22Rv1 (cell line): ENCODE results near the gene PRR5.

Experiments used
- H3K27ac ChIP-seq: fragments of 450-650 bp; 2 replicates; pipeline ENCODE4 v1.5.1; 2017
- ZFX ChIP-seq: fragments of 450-650 bp; IDR thresholded peaks from 2 replicates; pipeline ENCODE4 v1.6.1; 2017; ENCODE audit warnings: antibody characterized with exemption, borderline replicate concordance
- TF ChIP-seq, protein P1 (sequence below): fragments of 450-650 bp; IDR thresholded peaks from 2 replicates; pipeline ENCODE4 v1.5.1; 2017; ENCODE audit warnings: mild to moderate bottlenecking

Gene PRR5

DNA sequence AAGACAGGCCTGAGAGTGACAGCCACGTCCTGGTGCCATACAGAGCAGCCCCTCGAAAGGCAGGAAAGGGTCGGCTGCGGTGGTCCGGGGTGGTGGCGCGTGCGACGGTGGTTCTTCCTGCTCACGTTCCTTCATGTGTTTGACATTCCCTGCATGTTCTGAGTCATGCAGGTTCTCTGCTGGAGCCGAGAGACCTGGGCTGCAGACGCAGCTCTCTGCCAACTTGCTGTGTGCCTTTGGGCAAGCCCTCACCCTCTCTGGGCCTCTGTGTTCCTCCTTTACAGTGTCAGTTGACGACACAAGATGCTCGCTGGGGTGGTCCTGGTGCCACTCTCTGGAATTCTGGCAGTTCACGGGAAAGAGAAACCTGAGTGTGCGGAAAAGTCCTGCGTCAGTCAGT is 62.4 kb downstream of the PRR5 start:
- TF ChIP-seq, protein P1, sequence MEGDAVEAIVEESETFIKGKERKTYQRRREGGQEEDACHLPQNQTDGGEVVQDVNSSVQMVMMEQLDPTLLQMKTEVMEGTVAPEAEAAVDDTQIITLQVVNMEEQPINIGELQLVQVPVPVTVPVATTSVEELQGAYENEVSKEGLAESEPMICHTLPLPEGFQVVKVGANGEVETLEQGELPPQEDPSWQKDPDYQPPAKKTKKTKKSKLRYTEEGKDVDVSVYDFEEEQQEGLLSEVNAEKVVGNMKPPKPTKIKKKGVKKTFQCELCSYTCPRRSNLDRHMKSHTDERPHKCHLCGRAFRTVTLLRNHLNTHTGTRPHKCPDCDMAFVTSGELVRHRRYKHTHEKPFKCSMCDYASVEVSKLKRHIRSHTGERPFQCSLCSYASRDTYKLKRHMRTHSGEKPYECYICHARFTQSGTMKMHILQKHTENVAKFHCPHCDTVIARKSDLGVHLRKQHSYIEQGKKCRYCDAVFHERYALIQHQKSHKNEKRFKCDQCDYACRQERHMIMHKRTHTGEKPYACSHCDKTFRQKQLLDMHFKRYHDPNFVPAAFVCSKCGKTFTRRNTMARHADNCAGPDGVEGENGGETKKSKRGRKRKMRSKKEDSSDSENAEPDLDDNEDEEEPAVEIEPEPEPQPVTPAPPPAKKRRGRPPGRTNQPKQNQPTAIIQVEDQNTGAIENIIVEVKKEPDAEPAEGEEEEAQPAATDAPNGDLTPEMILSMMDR = no peak
- no peak for TF ChIP-seq ZFX
- H3K27ac ChIP-seq = no peak overlapping the region

DNA sequence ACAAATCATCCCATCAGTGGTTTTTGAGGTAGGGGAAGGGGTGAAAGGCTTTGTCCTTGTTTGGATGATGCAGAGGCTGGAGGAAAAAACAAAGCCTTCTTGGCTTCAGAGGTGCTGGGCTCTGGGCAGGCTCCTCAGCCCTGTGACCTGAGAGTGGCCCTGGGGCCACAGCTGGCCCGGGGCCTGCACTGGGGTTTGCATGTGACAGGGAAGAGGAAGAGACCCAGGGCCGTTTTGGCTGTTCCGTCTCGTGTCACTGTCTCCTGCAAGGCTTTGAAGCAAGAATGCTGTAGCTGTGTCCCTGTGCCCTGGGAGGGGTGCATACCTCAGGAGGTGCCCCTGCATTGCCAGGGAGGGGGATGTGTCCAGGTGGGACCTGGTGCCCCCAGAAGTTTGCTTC is 63.0 kb downstream of the PRR5 start:
- TF ChIP-seq ZFX = no peak
- TF ChIP-seq, protein P1 = no peak
- H3K27ac ChIP-seq = no peak overlapping the region

DNA sequence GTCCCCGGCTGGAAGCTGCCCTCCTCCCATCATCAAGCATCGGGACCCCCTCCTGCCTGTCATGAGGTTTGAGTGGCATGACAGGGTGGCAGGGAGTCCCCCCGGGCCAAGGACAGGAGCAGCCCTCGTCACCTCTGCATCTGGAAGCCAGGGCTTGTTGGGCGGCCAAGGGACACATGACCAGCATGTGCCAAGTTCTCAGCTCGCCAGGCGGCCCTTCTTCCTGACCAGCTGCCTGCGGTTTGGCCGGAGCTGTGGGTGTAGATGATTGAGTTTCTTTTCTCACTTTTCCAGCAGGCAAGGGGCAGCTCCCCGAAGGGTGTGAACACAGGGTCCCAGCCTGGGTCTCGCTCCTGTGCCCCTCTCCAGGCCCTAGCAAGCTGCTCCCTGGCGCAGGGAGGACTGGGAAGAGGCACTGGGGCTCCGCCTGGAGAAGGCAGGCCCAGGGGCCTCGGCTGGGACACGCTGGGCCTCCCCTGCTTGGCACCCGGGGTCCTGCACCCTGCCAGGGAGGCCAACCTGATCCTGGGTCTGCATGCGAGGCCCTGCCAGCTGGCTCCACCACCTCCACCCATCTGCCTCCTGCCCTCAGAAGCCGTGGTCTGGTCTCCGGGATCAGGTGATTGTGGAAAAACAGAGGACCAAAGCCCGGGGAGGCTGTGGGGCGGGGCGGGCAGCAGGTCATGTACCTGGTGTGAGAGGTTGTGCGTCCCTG is 63.7 kb downstream of the PRR5 start:
- no peak for TF ChIP-seq ZFX
- TF ChIP-seq, protein P1 = no peak
- no peak overlapping the region for H3K27ac ChIP-seq

DNA sequence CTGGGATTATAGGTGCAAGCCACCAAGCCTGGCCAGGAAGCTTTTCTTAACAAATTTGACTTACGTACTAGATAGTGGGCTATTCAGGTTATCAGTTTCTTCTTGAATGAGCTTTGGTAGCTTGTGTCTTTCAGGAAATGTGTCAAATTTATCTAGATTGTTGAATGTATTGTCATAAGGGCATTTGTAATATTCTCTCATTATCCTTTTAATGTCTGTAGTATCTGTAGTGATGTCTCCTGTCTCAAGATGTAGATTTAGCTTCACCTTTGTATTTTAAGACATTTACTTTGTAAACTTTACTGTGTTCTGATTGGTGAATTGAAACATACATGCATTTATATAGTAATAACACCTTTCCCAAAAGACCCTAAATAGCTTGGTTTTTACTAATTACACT is 71.1 kb downstream of the PRR5 start:
- TF ChIP-seq, protein P1 = no peak
- no peak for TF ChIP-seq ZFX
- no peak overlapping the region for H3K27ac ChIP-seq

DNA sequence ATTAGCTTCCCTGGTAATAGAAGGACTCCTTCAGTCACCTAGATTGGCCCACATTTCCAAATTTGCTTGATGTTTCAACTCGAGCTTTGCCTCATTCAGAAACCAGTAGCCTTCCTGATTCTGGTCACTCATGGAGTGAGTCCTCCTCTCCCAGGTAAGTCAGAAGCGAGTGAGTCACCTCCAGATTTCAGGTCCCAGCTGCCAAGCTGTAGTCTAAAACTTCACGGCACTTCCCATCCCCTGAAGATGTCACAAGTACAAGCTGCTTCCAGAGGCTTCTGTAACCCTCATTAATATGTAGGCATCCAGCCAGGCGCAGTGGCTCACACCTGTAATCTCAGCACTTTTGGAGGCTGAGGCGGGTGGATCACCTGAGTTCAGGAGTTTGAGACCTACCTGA is 73.9 kb downstream of the PRR5 start:
- no peak for TF ChIP-seq ZFX
- TF ChIP-seq, protein P1 = no peak
- no peak overlapping the region for H3K27ac ChIP-seq

DNA sequence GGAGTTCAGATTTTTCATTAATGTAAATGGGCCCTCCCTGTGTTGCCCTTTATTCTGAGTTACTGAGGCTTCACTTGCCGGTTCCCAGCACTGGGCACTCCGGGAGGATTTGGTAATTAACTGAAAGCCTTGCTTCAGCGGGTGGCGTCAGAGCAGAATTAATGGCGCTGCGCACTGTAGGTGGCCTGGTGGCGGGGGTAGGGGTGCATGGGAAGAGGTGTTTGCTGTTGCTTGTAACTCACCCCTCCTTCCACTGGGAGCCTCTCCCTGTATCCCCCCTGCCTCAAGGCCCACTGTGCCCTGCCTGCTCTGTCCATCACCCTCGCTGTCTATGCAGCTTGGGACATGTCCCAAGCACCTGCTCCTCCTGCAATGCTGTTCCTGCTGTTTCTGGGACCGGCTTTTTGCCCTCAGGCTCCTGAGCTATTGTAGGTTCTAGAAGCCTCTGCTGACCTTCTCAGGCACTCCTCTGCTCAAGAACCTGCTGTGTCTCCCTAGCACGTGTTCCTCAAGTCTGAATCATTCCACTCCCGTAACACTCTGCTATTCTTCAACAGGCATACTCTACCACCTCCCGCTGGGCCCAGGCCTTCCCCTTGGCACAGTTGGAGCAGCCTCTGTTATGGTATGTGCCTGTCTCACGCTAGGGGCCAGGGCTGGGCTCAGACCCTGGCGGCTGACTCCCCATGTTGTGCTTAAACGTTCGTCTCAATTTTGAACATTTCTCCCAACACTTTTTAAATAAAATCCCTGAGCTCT is 74.8 kb downstream of the PRR5 start:
- no peak for TF ChIP-seq ZFX
- TF ChIP-seq, protein P1 = no peak
- H3K27ac ChIP-seq = no peak overlapping the region

DNA sequence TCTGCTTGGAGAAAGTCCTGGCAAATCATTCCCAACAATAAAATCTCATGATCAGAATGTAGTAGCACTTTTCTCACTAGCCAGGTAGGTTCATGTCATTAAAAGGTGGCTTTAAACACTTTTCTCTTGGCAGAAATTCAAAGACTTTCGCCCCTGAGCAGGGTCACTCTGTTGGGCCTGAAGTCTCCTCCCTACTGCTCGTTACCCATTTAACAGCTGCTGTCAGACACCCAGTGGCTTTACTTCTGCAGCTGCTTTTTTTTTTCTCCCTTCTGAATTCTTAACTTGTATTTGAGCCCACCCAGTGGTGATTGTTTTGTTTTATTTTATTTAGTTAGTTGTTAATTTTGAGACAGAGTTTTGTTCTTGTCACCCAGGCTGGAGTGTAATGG is 75.4 kb downstream of the PRR5 start:
- H3K27ac ChIP-seq = no peak overlapping the region
- TF ChIP-seq, protein P1 = no peak
- no peak for TF ChIP-seq ZFX
